Neural progenitor cell (in vitro differentiated cells): Measurements from ENCODE around the gene LGR6. TPM values are rescaled to one million over a fixed set of nuclear protein-coding genes. Genes with fewer than 3 reads are reported as not detected.
"Not testable (repeated sequence)": the region's sequence is repeated elsewhere in the genome, so short reads cannot be mapped to it uniquely, and the experiment has no call there.

Experiments used
- DNase-seq: peaks from one replicate; pipeline ENCODE4 v3.0.0-alpha.2; 2016; ENCODE audit warnings: low spot score
- H2AFZ ChIP-seq: fragments of 200-600 bp; sonication (generic); replicated peaks from 2 replicates; pipeline ENCODE4 v1.6.1; 2016; ENCODE audit warnings: antibody characterized with exemption
- H3F3A ChIP-seq: fragments of 200-600 bp; sonication (generic); 2 replicates; pipeline ENCODE4 v1.6.1; 2016; ENCODE audit warnings: antibody characterized with exemption, low read depth
- H3K27ac ChIP-seq: fragments of 200-600 bp; sonication (generic); 2 replicates; pipeline ENCODE4 v1.5.1; 2016; ENCODE audit warnings: mild to moderate bottlenecking
- H3K27me3 ChIP-seq: fragments of 200-600 bp; sonication (generic); 2 replicates; pipeline ENCODE4 v1.6.1; 2016; ENCODE audit warnings: mild to moderate bottlenecking, moderate library complexity
- H3K36me3 ChIP-seq: fragments of 200-600 bp; sonication (generic); 2 replicates; pipeline ENCODE4 v1.5.1; 2016
- H3K4me1 ChIP-seq: fragments of 200-600 bp; sonication (generic); 2 replicates; pipeline ENCODE4 v1.6.1; 2016; ENCODE audit warnings: mixed run types
- H3K4me2 ChIP-seq: fragments of 200-600 bp; sonication (generic); 2 replicates; pipeline ENCODE4 v1.6.1; 2016
- H3K4me3 ChIP-seq: fragments of 200-600 bp; sonication (generic); 2 replicates; pipeline ENCODE4 v1.5.1; 2016
- H3K79me2 ChIP-seq: fragments of 200-600 bp; sonication (generic); 2 replicates; pipeline ENCODE4 v1.6.1; 2016; ENCODE audit warnings: low read depth
- H3K9ac ChIP-seq: fragments of 200-600 bp; sonication (generic); 2 replicates; pipeline ENCODE4 v1.6.1; 2016
- H3K9me3 ChIP-seq: fragments of 200-600 bp; sonication (generic); 2 replicates; pipeline ENCODE4 v1.5.1; 2016; ENCODE audit warnings: low read depth
- H4K20me1 ChIP-seq: fragments of 200-600 bp; sonication (generic); 2 replicates; pipeline ENCODE4 v1.6.1; 2016; ENCODE audit warnings: low read depth
- H3K27ac Mint-ChIP-seq: 3 replicates; pipeline ENCODE4 v1.8.0; 2021; ENCODE audit warnings: mixed read lengths
- H3K27me3 Mint-ChIP-seq: 2 replicates; pipeline ENCODE4 v1.8.0; 2022; ENCODE audit warnings: low read depth, mild to moderate bottlenecking, inconsistent platforms, moderate library complexity, mixed read lengths; ENCODE audit not compliant: insufficient read depth
- H3K36me3 Mint-ChIP-seq: 3 replicates; pipeline ENCODE4 v1.8.0; 2021; ENCODE audit warnings: mixed read lengths
- H3K4me1 Mint-ChIP-seq: 3 replicates; pipeline ENCODE4 v1.8.0; 2021; ENCODE audit warnings: mixed read lengths
- H3K4me3 Mint-ChIP-seq: 3 replicates; pipeline ENCODE4 v1.8.0; 2021; ENCODE audit warnings: mild to moderate bottlenecking, moderate library complexity, mixed read lengths
- H3K9me3 Mint-ChIP-seq: 3 replicates; pipeline ENCODE4 v1.8.0; 2020; ENCODE audit warnings: mixed read lengths
- CTCF ChIP-seq: fragments of 200-600 bp; sonication (generic); IDR thresholded peaks from 2 replicates; pipeline ENCODE4 v1.5.1; 2017; ENCODE audit warnings: antibody characterized with exemption, mild to moderate bottlenecking
- EZH2 ChIP-seq: fragments of 200-600 bp; sonication (generic); IDR thresholded peaks from 2 replicates; pipeline ENCODE4 v1.6.1; 2017; ENCODE audit warnings: antibody characterized with exemption, mild to moderate bottlenecking, moderate library complexity
- EZH2phosphoT487 ChIP-seq: fragments of 200-600 bp; sonication (generic); IDR thresholded peaks from 2 replicates; pipeline ENCODE4 v1.6.1; 2017; ENCODE audit warnings: antibody characterized with exemption
- total RNA-seq: library from RNA; depleted of rRNA; stranded (reverse); fragments of >200 nt; gene quantifications from 2 replicates; pipeline ENCODE4 v1.2.3, GENCODE V29; 2015; ENCODE audit warnings: low replicate concordance

LGR6 gene
- total RNA-seq, 1 donor from 2014 or later, result not detected

GRCh38 chr1:202237052-202237451 is 43.5 kb downstream of the LGR6 start:
- H3K4me3 ChIP-seq, result no peak overlapping the region
- no peaks in the 10 kb centered on the region for H3K36me3 ChIP-seq
- no peak overlapping the region for H3K9ac ChIP-seq
- H3K27ac ChIP-seq, result no peak overlapping the region
- TF ChIP-seq EZH2 (no peak), CTCF (peak; percentile 73), EZH2phosphoT487 (no peak)
- H3K4me1 ChIP-seq, result peaks cover 16% of the 10 kb centered on the region
- H3K4me1 Mint-ChIP-seq, result peaks cover 22% of the 10 kb centered on the region
- H2AFZ ChIP-seq, result no peak overlapping the region
- DNase-seq, result peak; percentile 83
- H3K4me3 Mint-ChIP-seq, result no peak overlapping the region
- no peak overlapping the region for H3K4me2 ChIP-seq
- H3K27me3 ChIP-seq, result no peaks in the 10 kb centered on the region
- peaks cover 3% of the 10 kb centered on the region for H3F3A ChIP-seq
- no peaks in the 10 kb centered on the region for H3K9me3 ChIP-seq
- H3K27me3 Mint-ChIP-seq, result peaks cover 10% of the 10 kb centered on the region
- H3K79me2 ChIP-seq, result no peaks in the 10 kb centered on the region
- no peak overlapping the region for H3K27ac Mint-ChIP-seq
- H3K36me3 Mint-ChIP-seq, result no peaks in the 10 kb centered on the region
- H3K9me3 Mint-ChIP-seq, result no peaks in the 10 kb centered on the region
- H4K20me1 ChIP-seq, result no peaks in the 10 kb centered on the region

- peaks cover 19% of the 10 kb centered on the region for H3K4me1 Mint-ChIP-seq
- no peak overlapping the region for H2AFZ ChIP-seq
- H3F3A ChIP-seq, result peaks cover 3% of the 10 kb centered on the region
- H3K27ac ChIP-seq, result no peak overlapping the region
- DNase-seq, result no peak
- H3K4me1 ChIP-seq, result peaks cover 16% of the 10 kb centered on the region
- peak overlapping the region; percentile 57 for H3K27ac Mint-ChIP-seq
- no peaks in the 10 kb centered on the region for H3K79me2 ChIP-seq
- H3K27me3 Mint-ChIP-seq, result peaks cover 10% of the 10 kb centered on the region
- no peak overlapping the region for H3K9ac ChIP-seq
- no peaks in the 10 kb centered on the region for H3K9me3 Mint-ChIP-seq
- TF ChIP-seq EZH2 (no peak), EZH2phosphoT487 (no peak), CTCF (no peak)
- H3K9me3 ChIP-seq, result no peaks in the 10 kb centered on the region
- no peaks in the 10 kb centered on the region for H4K20me1 ChIP-seq
- H3K4me3 Mint-ChIP-seq, result no peak overlapping the region
- H3K36me3 Mint-ChIP-seq, result no peaks in the 10 kb centered on the region
- H3K4me2 ChIP-seq, result no peak overlapping the region
- H3K4me3 ChIP-seq, result no peak overlapping the region
- H3K27me3 ChIP-seq, result no peaks in the 10 kb centered on the region
- H3K36me3 ChIP-seq, result no peaks in the 10 kb centered on the region
These were observed 45.3 kb downstream of the LGR6 start for GRCh38 chr1:202238914-202239313.

GRCh38 chr1:202240226-202240625 is 46.6 kb downstream of the LGR6 start:
- not testable (repeated sequence) for H3K27ac Mint-ChIP-seq, H3K27me3 Mint-ChIP-seq, H3K27me3 ChIP-seq, H3K4me3 Mint-ChIP-seq, DNase-seq, H3K36me3 ChIP-seq, H4K20me1 ChIP-seq, H3K27ac ChIP-seq, H3K79me2 ChIP-seq, H3K9me3 ChIP-seq, H3K36me3 Mint-ChIP-seq, H2AFZ ChIP-seq, H3K9me3 Mint-ChIP-seq, H3K4me2 ChIP-seq, H3K9ac ChIP-seq, H3K4me3 ChIP-seq, H3F3A ChIP-seq
- peaks cover 16% of the 10 kb centered on the region for H3K4me1 ChIP-seq
- H3K4me1 Mint-ChIP-seq, result peaks cover 19% of the 10 kb centered on the region

- Histone ChIP-seq H3F3A (peaks cover 3% of the 10 kb centered on the region), H3K36me3 (no peaks in the 10 kb centered on the region), H2AFZ (no peak overlapping the region), H3K9ac (no peak overlapping the region), H3K27ac (no peak overlapping the region), H3K4me1 (peaks cover 10% of the 10 kb centered on the region), H3K4me2 (no peak overlapping the region), H3K79me2 (no peaks in the 10 kb centered on the region), H3K9me3 (no peaks in the 10 kb centered on the region), H4K20me1 (no peaks in the 10 kb centered on the region), H3K27me3 (no peaks in the 10 kb centered on the region), H3K4me3 (no peak overlapping the region)
- Mint-ChIP-seq H3K27me3 (peaks cover 9% of the 10 kb centered on the region), H3K36me3 (no peaks in the 10 kb centered on the region), H3K9me3 (no peaks in the 10 kb centered on the region), H3K4me3 (no peak overlapping the region), H3K27ac (no peak overlapping the region), H3K4me1 (peaks cover 14% of the 10 kb centered on the region)
- DNase-seq, result no peak
- TF ChIP-seq CTCF (no peak), EZH2 (no peak), EZH2phosphoT487 (no peak)
These were observed 47.4 kb downstream of the LGR6 start for GRCh38 chr1:202240956-202241355.
